ENCODE measurements around the gene OR3A3. TPM values are rescaled to one million over a fixed set of nuclear protein-coding genes. Genes with fewer than 3 reads are reported as not detected.
"Not testable (repeated sequence)": the region's sequence is repeated elsewhere in the genome, so short reads cannot be mapped to it uniquely, and the experiment has no call there.

The OR3A3 gene
- total and polyA plus RNA-seq, 8 donors = not detected

DNA sequence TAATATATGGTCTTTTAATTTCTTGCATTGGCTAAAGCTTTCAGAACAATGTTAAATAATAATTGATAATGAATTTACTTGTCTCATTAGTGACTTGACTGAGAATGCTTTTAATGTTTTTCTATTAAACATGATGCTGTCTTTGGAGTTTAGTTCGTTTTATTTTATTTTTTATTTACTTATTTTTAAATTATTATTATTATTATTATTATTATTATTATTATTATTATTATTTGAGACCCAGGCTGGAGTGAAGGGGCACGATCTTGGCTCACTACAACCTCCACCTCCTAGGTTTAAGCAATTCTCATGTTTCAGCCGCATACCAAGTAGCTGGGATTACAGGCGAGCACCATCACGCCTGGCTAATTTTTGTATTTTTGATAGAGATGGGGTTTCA is 4.4 kb downstream of the OR3A3 start:
- WGBS, 5 donors = 75 to 86% (median 81%) methylated on average over 5 of the region's 5 CpGs

DNA sequence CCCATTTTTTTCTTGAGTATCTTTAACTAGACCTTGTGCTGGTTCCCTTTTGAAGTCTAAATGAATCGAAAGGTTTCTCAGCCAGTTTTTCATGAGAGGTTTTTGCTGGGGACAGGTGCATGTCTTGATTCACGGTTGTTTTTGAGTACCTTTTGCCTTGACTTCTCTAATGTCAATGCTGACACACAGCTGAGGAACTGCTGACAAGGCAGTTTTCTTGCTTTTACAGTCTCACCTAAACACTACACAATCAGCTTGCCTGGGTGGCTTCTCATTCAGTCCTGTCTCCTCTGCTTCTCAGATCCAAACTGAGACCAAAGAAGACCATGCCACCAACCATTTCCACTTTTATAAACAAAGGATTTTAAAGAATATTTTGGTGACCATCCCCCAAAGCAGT is 7.1 kb downstream of the OR3A3 start:
- H3K27me3 ChIP-seq = no peaks in the 10 kb centered on the region
- no peaks in the 10 kb centered on the region for H3K36me3 ChIP-seq
- no peak for TF ChIP-seq POLR2AphosphoS5 (IDR thresholded peaks at IDR 0.05)
- no peak for TF ChIP-seq EP300 (IDR thresholded peaks at IDR 0.05)
- TF ChIP-seq, protein P1, sequence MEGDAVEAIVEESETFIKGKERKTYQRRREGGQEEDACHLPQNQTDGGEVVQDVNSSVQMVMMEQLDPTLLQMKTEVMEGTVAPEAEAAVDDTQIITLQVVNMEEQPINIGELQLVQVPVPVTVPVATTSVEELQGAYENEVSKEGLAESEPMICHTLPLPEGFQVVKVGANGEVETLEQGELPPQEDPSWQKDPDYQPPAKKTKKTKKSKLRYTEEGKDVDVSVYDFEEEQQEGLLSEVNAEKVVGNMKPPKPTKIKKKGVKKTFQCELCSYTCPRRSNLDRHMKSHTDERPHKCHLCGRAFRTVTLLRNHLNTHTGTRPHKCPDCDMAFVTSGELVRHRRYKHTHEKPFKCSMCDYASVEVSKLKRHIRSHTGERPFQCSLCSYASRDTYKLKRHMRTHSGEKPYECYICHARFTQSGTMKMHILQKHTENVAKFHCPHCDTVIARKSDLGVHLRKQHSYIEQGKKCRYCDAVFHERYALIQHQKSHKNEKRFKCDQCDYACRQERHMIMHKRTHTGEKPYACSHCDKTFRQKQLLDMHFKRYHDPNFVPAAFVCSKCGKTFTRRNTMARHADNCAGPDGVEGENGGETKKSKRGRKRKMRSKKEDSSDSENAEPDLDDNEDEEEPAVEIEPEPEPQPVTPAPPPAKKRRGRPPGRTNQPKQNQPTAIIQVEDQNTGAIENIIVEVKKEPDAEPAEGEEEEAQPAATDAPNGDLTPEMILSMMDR (IDR thresholded peaks at IDR 0.05) = no peak
- TF ChIP-seq POLR2A (IDR thresholded peaks at IDR 0.05) = no peak
- DNase-seq = no peak
- no peak overlapping the region for H3K4me3 ChIP-seq
- WGBS, 5 donors = 54 to 77% (median 68%) methylated on average over 2 of the region's 2 CpGs
- H3K27ac ChIP-seq = no peak overlapping the region
- H3K4me1 ChIP-seq = no peaks in the 10 kb centered on the region
- intact Hi-C loops (cut with DNase I; ENCODE audit: low total_unique reads) = no loop called here
- H3K9me3 ChIP-seq = no peaks in the 10 kb centered on the region

More for the DNA sequence above, 4.4 kb downstream of the OR3A3 start:
- H3K27ac ChIP-seq = no peak overlapping the region
- no peak overlapping the region for H3K4me3 ChIP-seq
- no peaks in the 10 kb centered on the region for H3K27me3 ChIP-seq
- no peaks in the 10 kb centered on the region for H3K4me1 ChIP-seq
- intact Hi-C loops (cut with DNase I; ENCODE audit: low total_unique reads) = no loop called here
- DNase-seq = no peak
- no peaks in the 10 kb centered on the region for H3K36me3 ChIP-seq
- H3K9me3 ChIP-seq = no peaks in the 10 kb centered on the region
- TF ChIP-seq EP300 (IDR thresholded peaks at IDR 0.05) (no peak), POLR2AphosphoS5 (IDR thresholded peaks at IDR 0.05) (no peak), POLR2A (IDR thresholded peaks at IDR 0.05) (no peak)
- TF ChIP-seq, protein P1 (IDR thresholded peaks at IDR 0.05) = no peak

DNA sequence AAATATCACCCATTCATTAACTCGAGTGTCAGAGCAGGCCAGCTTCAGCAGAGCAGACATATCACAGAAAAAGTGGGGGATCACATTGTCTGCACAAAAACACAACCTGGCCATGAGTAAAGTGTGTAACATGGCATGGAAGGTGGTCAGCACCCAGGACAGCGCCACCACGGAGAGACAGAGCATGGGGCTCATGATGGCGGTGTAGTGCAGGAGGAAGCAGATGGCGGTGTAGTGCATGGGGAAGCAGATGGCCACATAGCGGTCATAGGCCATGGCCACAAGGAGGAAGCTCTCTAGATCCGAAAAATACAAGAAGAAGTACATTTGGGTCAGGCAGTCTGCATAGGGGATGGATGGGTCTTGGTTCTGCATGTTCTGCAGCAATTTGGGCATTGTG is 22.0 kb downstream of the OR3A3 start:
- DNase-seq = peak in 1 of 2 donors; percentile 41
- H3K27ac ChIP-seq; H3K27me3 ChIP-seq; H3K36me3 ChIP-seq; H3K4me1 ChIP-seq; H3K4me3 ChIP-seq; H3K9me3 ChIP-seq; intact Hi-C loops (cut with DNase I; ENCODE audit: low total_unique reads): not testable (repeated sequence)
- 26 to 36% (median 32%) methylated on average over 7 of the region's 7 CpGs for WGBS, 5 donors

DNA sequence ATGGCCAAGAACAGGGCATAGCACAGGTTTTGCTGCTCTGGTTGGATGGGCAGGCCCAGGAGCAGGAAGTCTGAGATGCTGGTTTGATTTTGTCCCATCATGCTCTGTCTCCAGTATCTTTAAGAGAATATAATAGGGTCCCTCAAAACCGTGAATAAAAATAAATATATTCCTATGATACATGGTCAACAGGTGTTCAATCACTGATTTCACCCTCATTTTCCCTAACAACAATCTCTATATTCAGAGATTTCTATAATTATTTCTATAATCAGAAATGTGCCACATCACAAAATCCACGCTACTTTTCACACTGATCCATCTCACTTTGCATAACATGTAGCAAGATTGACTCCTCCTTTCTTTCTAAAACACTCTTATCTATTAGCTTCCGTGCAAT is 22.6 kb downstream of the OR3A3 start, which contains the start of gene OR1E2:
Gene OR1E2 (minus strand): TSS at position 101 of the 400 bp plus-strand sequence. CDS start 0 bp downstream, at position 101.
- H3K9me3 ChIP-seq = peaks cover 0 to 7% (median 0%) of the 10 kb centered on the region in 4 donors
- TF ChIP-seq EP300 (IDR thresholded peaks at IDR 0.05) (no peak), POLR2AphosphoS5 (IDR thresholded peaks at IDR 0.05) (no peak), POLR2A (IDR thresholded peaks at IDR 0.05) (no peak)
- TF ChIP-seq, protein P1 (IDR thresholded peaks at IDR 0.05) = no peak
- no peaks in the 10 kb centered on the region for H3K4me1 ChIP-seq
- H3K27me3 ChIP-seq = no peaks in the 10 kb centered on the region
- intact Hi-C loops (cut with DNase I; ENCODE audit: low total_unique reads) = no loop called here
- no peak for DNase-seq
- H3K27ac ChIP-seq = no peak within 1 kb of the TSS
- no peak within 1 kb of the TSS for H3K4me3 ChIP-seq
- 64 to 74% (median 72%) methylated on average over 3 of the region's 3 CpGs for WGBS, 5 donors
- no peaks in the 10 kb centered on the region for H3K36me3 ChIP-seq

DNA sequence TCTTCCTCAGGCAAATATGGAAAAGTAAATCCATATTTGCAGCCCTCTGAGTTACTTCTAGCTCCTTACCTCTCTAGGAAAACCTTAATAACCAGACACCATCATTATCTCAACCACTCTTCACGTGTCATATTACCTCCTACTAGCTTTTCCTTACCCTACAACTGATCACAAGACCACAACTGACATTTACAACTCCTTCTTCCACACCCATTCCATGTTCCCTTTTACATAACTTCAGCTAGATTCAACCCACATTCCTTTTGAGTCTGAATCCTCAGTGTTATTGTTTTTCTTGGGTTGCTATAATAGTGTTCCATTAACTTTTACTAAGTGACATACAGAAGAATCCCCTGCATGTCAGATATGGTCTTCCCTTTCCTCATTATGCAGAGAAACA is 27.2 kb downstream of the OR3A3 start:
- Histone ChIP-seq H3K36me3 (no peaks in the 10 kb centered on the region), H3K4me1 (no peaks in the 10 kb centered on the region), H3K4me3 (no peak overlapping the region), H3K9me3 (no peaks in the 10 kb centered on the region), H3K27ac (no peak overlapping the region), H3K27me3 (peaks cover 0 to 13% (median 0%) of the 10 kb centered on the region in 3 donors)
- intact Hi-C loops (cut with DNase I; ENCODE audit: low total_unique reads) = no loop called here
- TF ChIP-seq POLR2A (IDR thresholded peaks at IDR 0.05) (no peak), EP300 (IDR thresholded peaks at IDR 0.05) (no peak), POLR2AphosphoS5 (IDR thresholded peaks at IDR 0.05) (no peak)
- TF ChIP-seq, protein P1 (IDR thresholded peaks at IDR 0.05) = no peak
- WGBS, 5 donors = 38 to 56% (median 47%) methylated on average over 1 of the region's 1 CpG
- DNase-seq = no peak
